ENCODE data around the gene SYT15.

DNA sequence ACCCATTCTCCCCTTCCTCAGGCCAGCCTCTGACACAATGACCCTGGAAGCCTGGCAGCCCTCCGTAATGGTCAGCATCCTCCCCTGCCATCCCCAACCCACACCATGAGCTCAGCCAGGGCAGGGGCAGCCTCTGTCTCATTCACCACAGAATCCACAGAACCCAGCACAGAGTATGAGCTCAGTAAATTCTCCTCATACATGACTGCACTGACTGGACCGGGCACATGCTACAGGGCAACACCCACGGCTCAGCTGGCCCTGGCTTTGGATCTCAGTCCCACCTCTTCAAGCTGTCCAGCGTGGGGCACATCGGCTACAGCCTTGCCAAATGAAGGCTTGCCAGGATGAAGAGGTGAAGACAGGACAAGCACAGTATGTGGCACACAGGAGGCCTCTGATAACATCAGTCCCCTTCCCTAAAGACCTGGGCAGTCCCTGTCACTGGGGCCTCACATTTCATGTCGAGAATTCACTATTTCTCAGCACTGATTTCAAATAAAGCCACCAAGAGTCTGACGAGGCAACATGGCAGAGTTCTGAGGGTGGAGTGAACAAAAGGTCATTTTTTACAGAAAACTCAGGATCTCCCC is 30.3 kb upstream of the SYT15 start:
- TF ChIP-seq POLR2AphosphoS5 (IDR thresholded peaks at IDR 0.05; ENCODE audit: low read depth, low read length) (no peak), SIN3A (IDR thresholded peaks at IDR 0.05; ENCODE audit: borderline replicate concordance, insufficient read depth, low read depth, low read length) (no peak)
- TF ChIP-seq, protein P1, sequence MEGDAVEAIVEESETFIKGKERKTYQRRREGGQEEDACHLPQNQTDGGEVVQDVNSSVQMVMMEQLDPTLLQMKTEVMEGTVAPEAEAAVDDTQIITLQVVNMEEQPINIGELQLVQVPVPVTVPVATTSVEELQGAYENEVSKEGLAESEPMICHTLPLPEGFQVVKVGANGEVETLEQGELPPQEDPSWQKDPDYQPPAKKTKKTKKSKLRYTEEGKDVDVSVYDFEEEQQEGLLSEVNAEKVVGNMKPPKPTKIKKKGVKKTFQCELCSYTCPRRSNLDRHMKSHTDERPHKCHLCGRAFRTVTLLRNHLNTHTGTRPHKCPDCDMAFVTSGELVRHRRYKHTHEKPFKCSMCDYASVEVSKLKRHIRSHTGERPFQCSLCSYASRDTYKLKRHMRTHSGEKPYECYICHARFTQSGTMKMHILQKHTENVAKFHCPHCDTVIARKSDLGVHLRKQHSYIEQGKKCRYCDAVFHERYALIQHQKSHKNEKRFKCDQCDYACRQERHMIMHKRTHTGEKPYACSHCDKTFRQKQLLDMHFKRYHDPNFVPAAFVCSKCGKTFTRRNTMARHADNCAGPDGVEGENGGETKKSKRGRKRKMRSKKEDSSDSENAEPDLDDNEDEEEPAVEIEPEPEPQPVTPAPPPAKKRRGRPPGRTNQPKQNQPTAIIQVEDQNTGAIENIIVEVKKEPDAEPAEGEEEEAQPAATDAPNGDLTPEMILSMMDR (IDR thresholded peaks at IDR 0.05), result no peak
- TF ChIP-seq, protein P2, sequence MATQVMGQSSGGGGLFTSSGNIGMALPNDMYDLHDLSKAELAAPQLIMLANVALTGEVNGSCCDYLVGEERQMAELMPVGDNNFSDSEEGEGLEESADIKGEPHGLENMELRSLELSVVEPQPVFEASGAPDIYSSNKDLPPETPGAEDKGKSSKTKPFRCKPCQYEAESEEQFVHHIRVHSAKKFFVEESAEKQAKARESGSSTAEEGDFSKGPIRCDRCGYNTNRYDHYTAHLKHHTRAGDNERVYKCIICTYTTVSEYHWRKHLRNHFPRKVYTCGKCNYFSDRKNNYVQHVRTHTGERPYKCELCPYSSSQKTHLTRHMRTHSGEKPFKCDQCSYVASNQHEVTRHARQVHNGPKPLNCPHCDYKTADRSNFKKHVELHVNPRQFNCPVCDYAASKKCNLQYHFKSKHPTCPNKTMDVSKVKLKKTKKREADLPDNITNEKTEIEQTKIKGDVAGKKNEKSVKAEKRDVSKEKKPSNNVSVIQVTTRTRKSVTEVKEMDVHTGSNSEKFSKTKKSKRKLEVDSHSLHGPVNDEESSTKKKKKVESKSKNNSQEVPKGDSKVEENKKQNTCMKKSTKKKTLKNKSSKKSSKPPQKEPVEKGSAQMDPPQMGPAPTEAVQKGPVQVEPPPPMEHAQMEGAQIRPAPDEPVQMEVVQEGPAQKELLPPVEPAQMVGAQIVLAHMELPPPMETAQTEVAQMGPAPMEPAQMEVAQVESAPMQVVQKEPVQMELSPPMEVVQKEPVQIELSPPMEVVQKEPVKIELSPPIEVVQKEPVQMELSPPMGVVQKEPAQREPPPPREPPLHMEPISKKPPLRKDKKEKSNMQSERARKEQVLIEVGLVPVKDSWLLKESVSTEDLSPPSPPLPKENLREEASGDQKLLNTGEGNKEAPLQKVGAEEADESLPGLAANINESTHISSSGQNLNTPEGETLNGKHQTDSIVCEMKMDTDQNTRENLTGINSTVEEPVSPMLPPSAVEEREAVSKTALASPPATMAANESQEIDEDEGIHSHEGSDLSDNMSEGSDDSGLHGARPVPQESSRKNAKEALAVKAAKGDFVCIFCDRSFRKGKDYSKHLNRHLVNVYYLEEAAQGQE (IDR thresholded peaks at IDR 0.05; ENCODE audit: insufficient read depth in 1 of 2, low read depth in 2 of 2, low read length in 1 of 2), result no peak
